GM18951 (cell line): ENCODE data around the gene BLZF1.
"Not testable (repeated sequence)": the region's sequence is repeated elsewhere in the genome, so short reads cannot be mapped to it uniquely, and the experiment has no call there.

Source experiments
- POLR2A ChIP-seq: IDR thresholded peaks from 4 replicates; pipeline ENCODE4 v1.6.1; 2011; ENCODE audit warnings: mild to moderate bottlenecking; ENCODE audit not compliant: insufficient read length, insufficient read depth; ENCODE audit errors: extremely low read depth
- in situ Hi-C: fragments of 300-500 bp; cut with MboI; formaldehyde crosslinking; loops from one replicate; pipeline ENCODE4 v1.12.0; 2022; ENCODE audit warnings: low sequenced_read_pairs, mixed read lengths, inconsistent platforms; ENCODE audit not compliant: unreplicated experiment

Gene BLZF1

GRCh38 chr1:169338617-169339016, 29.4 kb upstream of the BLZF1 start:
- TF ChIP-seq POLR2A = no peak
- in situ Hi-C loops = no loop called here

- in situ Hi-C loops = no loop called here
- no peak for TF ChIP-seq POLR2A
Measured at GRCh38 chr1:169339773-169340172, 28.2 kb upstream of the BLZF1 start.

GRCh38 chr1:169340882-169341281, 27.1 kb upstream of the BLZF1 start:
- in situ Hi-C loops = no loop called here
- TF ChIP-seq POLR2A = no peak

GRCh38 chr1:169342096-169342495, 25.9 kb upstream of the BLZF1 start:
- in situ Hi-C loops = not testable (repeated sequence)

- TF ChIP-seq POLR2A = no peak
- in situ Hi-C loops = no loop called here
Measured at GRCh38 chr1:169345511-169345910, 22.5 kb upstream of the BLZF1 start.

- TF ChIP-seq POLR2A = no peak
- in situ Hi-C loops = no loop called here
Measured at GRCh38 chr1:169346036-169346589, 21.9 kb upstream of the BLZF1 start.

GRCh38 chr1:169347688-169348382, 20.2 kb upstream of the BLZF1 start:
- TF ChIP-seq POLR2A = no peak
- in situ Hi-C loops = no loop called here

- in situ Hi-C loops = no loop called here
Measured at GRCh38 chr1:169348383-169349036, 19.5 kb upstream of the BLZF1 start.

GRCh38 chr1:169360415-169360814, 7.6 kb upstream of the BLZF1 start:
- no peak for TF ChIP-seq POLR2A
- in situ Hi-C loops = no loop called here

More at GRCh38 chr1:169348383-169349036, 19.5 kb upstream of the BLZF1 start:
- TF ChIP-seq POLR2A = no peak

GRCh38 chr1:169361281-169361680, 6.7 kb upstream of the BLZF1 start:
- in situ Hi-C loops = no loop called here
- TF ChIP-seq POLR2A = no peak

GRCh38 chr1:169363046-169363730, 4.8 kb upstream of the BLZF1 start:
- in situ Hi-C loops = no loop called here
- no peak for TF ChIP-seq POLR2A

GRCh38 chr1:169364948-169365347, 3.0 kb upstream of the BLZF1 start:
- no peak for TF ChIP-seq POLR2A
- in situ Hi-C loops = no loop called here

- in situ Hi-C loops = no loop called here
Measured at GRCh38 chr1:169367096-169367685, 804 bp upstream of the BLZF1 start.

More at GRCh38 chr1:169367096-169367685, 804 bp upstream of the BLZF1 start:
- no peak for TF ChIP-seq POLR2A
